ENCODE measurements around the gene GPATCH4.

GRCh38 chr1:156608981-156609380 lies 7.7 kb upstream of the GPATCH4 start:
- no peak for TF ChIP-seq POLR2AphosphoS5 (IDR thresholded peaks at IDR 0.05; ENCODE audit: low read depth, low read length)
- TF ChIP-seq REST (IDR thresholded peaks at IDR 0.05; ENCODE audit: insufficient read depth in 1 of 2, low read depth in 2 of 2, low read length in 2 of 2), result no peak
